Subcutaneous abdominal adipose tissue (tissue), 5 donors: Measurements from ENCODE around the gene IGSF21.

Experiments
- H3K27ac ChIP-seq: one replicate; pipeline ENCODE4 v1.7.0; 2013; ENCODE audit warnings: low read depth, mild to moderate bottlenecking, inconsistent platforms, low read length, moderate library complexity
- H3K27me3 ChIP-seq, 5 donors: one replicate each; pipeline ENCODE4 v1.7.0; 2013; ENCODE audit warnings: low read length in 5 of 5, inconsistent platforms in 1 of 5; ENCODE audit not compliant: control insufficient read depth in 5 of 5, insufficient read depth in 4 of 5
- H3K36me3 ChIP-seq, 5 donors: one replicate each; pipeline ENCODE4 v1.7.0; 2013; ENCODE audit warnings: low read length in 5 of 5; ENCODE audit not compliant: control insufficient read depth in 5 of 5, insufficient read depth in 5 of 5
- H3K4me1 ChIP-seq, 5 donors: one replicate each; pipeline ENCODE4 v1.7.0; 2013; ENCODE audit warnings: low read length in 5 of 5, mild to moderate bottlenecking in 3 of 5, moderate library complexity in 1 of 5; ENCODE audit not compliant: control insufficient read depth in 5 of 5, insufficient read depth in 5 of 5
- H3K4me3 ChIP-seq, 5 donors: one replicate each; pipeline ENCODE4 v1.7.0; 2013; ENCODE audit warnings: low read length in 5 of 5, low read depth in 1 of 5
- H3K9ac ChIP-seq, 5 donors: one replicate each; pipeline ENCODE4 v1.7.0; 2013; ENCODE audit warnings: low read length in 5 of 5, mild to moderate bottlenecking in 4 of 5, moderate library complexity in 3 of 5
- H3K9me3 ChIP-seq, 5 donors: one replicate each; pipeline ENCODE4 v1.7.0; 2013; ENCODE audit warnings: low read length in 5 of 5; ENCODE audit not compliant: control insufficient read depth in 5 of 5
- donor health status: healthy.
- donor health status: healthy.
- donor health status: healthy.
- donor health status: healthy.
- donor health status: healthy.

The IGSF21 gene

DNA sequence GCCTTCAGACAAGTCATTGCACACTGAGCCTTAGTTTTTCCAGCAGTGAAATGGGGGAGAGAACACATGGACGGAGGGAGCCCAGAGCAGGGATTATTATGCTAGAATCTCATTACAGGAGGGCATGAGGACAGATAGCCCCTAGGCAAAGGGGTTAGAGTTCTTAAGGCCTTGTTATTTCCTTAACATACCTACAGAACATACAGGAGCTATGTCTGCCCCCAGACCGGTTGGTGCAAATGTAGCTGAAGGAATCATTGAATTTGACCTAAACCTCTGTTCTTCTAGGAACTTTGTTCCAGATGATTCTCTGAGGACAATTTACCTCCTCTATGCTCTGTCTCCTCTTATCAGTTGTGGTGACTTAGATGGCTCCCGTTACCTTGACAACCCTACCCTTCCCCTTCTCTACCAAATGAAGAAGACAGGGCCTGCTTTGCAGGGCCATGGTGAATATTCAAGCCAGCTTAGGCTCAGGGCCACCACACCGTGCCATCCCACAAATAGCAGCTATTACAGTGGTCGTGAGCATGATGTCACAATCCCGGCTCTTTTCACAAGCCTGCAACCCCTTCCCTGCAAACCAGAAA is 156.9 kb downstream of the IGSF21 start:
- no peak overlapping the region for H3K27ac ChIP-seq
- H3K9ac ChIP-seq, result no peak overlapping the region
- H3K9me3 ChIP-seq, result no peaks in the 10 kb centered on the region
- no peaks in the 10 kb centered on the region for H3K4me1 ChIP-seq
- H3K36me3 ChIP-seq, result no peaks in the 10 kb centered on the region
- H3K4me3 ChIP-seq, result no peak overlapping the region
- H3K27me3 ChIP-seq, result peaks cover 5 to 29% (median 15%) of the 10 kb centered on the region in 5 donors

DNA sequence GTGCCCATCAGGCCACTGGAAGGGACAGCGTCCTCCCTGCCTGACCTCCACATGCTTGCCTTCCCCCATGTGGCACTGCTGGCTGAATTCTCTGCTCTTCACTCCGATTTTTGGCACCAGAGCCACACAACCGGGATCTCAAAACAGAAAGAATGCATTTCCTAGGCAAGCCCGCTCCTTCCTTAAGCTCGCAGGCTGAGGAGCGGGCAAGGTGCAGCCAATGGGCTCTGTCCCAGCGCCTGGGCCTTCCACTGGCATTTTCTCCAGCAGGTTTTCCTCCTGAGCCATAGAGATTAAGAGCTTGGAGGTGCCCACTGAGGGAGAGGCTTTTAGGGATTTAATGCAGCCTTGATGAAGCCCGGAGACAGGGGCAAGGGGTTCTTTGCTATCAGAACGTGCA is 158.0 kb downstream of the IGSF21 start:
- Histone ChIP-seq H3K9ac (no peak overlapping the region), H3K9me3 (no peaks in the 10 kb centered on the region), H3K36me3 (no peaks in the 10 kb centered on the region), H3K4me1 (no peaks in the 10 kb centered on the region), H3K27me3 (peaks cover 5 to 32% (median 12%) of the 10 kb centered on the region in 5 donors), H3K4me3 (no peak overlapping the region), H3K27ac (no peak overlapping the region)

DNA sequence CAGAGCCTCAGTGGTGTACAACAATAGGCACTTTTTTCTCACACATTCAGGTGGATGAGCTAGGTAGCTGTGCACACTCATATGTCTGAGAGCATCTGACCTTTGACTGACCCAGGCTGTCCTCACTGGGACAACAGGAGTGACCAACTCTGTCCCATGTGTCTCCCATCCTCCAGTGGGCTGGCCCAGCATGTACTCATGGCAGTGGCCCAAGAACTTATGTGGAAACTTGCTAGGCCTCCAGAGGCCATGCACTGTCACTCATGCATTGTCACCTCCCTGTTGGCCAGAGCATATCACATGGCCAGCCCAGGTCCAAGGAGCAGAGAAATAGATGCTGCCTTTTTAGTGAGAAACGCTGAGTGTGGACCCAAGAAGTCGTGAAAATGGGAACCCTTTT is 158.8 kb downstream of the IGSF21 start:
- no peaks in the 10 kb centered on the region for H3K4me1 ChIP-seq
- no peak overlapping the region for H3K27ac ChIP-seq
- no peaks in the 10 kb centered on the region for H3K9me3 ChIP-seq
- H3K9ac ChIP-seq, result no peak overlapping the region
- H3K36me3 ChIP-seq, result no peaks in the 10 kb centered on the region
- H3K27me3 ChIP-seq, result peaks cover 5 to 24% (median 12%) of the 10 kb centered on the region in 5 donors
- no peak overlapping the region for H3K4me3 ChIP-seq

DNA sequence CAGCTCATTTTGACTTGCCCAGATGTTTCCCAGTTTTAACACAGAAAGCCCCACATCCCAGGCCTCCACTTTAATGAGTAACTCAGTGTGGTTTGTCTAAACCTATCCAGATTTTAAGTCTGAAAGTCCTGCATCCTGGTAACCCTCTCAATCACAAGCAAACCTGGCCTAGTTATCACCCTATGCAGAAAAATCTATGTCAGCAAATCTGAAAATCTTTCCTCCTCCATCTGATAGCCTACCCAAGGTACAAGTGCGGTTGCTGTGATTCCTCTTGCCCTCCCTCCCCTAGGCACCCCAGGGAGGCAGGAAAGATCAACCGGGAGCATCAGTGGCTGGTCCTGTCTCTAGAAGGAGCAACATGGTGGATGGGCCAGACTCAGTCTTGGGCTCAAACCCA is 163.7 kb downstream of the IGSF21 start:
- no peaks in the 10 kb centered on the region for H3K4me1 ChIP-seq
- H3K4me3 ChIP-seq, result no peak overlapping the region
- H3K27ac ChIP-seq, result no peak overlapping the region
- H3K36me3 ChIP-seq, result no peaks in the 10 kb centered on the region
- no peak overlapping the region for H3K9ac ChIP-seq
- H3K27me3 ChIP-seq, result peaks cover 0 to 20% (median 13%) of the 10 kb centered on the region in 5 donors
- no peaks in the 10 kb centered on the region for H3K9me3 ChIP-seq

DNA sequence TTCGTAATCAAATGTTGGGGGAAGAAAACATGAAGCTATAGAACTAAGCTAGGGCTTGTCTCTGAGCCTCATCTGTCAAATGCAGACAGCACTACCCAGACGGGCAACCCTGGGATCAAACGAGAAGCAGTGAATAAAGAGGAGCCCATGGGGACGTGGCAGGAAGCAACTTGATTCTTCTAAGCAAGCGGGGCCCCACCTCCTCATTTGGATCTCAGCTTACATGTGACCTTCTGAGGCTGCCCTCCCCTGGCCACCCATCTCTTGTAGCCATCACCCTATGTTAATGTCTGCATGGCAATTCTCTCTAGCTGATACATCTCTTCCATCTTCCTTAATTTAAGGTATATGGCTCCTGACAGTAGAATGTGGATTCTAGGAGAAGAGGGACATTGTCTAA is 171.3 kb downstream of the IGSF21 start:
- no peak overlapping the region for H3K9ac ChIP-seq
- no peaks in the 10 kb centered on the region for H3K4me1 ChIP-seq
- no peaks in the 10 kb centered on the region for H3K36me3 ChIP-seq
- no peaks in the 10 kb centered on the region for H3K9me3 ChIP-seq
- H3K27ac ChIP-seq, result no peak overlapping the region
- H3K27me3 ChIP-seq, result peaks cover 9 to 55% (median 36%) of the 10 kb centered on the region in 5 donors
- H3K4me3 ChIP-seq, result no peak overlapping the region

DNA sequence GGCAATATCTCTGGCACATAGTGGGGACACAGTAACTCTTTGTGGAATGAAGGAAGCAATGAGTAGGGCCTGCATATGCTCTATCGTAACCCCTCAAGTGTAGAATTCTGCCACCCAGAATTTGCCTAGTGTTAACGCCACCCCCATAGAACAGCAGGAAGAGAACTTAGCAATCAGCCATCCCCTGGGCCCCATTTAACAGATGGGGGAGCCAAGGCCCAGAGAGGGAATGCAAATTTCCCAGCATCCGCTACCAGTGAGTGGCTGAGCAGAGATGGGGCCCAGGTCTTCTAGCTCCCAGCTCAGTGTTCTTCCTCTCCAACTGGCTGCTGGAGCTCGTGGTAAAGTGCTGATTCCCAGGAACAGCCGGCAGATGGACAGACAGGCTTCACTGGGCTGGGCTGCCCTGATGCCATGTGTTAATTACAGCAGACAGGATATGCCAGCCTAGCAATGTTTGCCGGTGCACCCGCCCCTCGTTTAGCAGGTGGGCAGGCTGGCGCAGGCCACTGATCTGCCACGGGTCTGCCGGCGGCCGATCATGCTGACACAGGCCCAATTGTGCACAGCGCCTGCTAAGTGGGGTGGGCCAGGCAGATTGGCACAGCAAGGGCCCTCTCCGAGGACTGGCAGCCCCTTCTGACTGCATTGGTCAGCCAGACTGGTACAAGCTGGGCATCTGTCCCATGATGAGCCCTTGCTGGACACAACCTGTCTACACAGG is 171.9 kb downstream of the IGSF21 start:
- Histone ChIP-seq H3K27me3 (peaks cover 12 to 60% (median 42%) of the 10 kb centered on the region in 5 donors), H3K4me3 (no peak overlapping the region), H3K27ac (no peak overlapping the region), H3K9me3 (no peaks in the 10 kb centered on the region), H3K36me3 (no peaks in the 10 kb centered on the region), H3K4me1 (no peaks in the 10 kb centered on the region), H3K9ac (no peak overlapping the region)

DNA sequence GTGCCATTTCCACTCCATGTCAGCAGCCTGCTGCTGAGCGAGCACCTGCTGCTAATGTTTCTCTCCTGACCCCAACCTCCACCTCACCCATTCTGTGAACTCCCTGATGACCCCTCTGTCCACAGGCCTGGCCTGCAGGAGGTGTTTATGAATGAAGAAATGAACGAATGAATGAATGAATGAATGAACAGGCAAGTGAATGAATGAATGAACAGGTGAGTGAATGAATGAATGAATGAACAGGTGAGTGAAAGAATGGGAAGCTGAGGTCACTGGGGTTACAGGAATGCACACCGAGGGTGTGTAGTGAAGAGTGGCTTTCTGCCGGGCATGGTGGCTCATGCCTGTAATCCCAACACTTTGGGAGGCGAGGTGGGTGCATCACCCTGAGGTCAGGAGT is 173.4 kb downstream of the IGSF21 start:
- Histone ChIP-seq H3K4me3 (no peak overlapping the region), H3K9me3 (no peaks in the 10 kb centered on the region), H3K27ac (no peak overlapping the region), H3K36me3 (no peaks in the 10 kb centered on the region), H3K9ac (no peak overlapping the region), H3K27me3 (peaks cover 15 to 65% (median 47%) of the 10 kb centered on the region in 5 donors), H3K4me1 (no peaks in the 10 kb centered on the region)

DNA sequence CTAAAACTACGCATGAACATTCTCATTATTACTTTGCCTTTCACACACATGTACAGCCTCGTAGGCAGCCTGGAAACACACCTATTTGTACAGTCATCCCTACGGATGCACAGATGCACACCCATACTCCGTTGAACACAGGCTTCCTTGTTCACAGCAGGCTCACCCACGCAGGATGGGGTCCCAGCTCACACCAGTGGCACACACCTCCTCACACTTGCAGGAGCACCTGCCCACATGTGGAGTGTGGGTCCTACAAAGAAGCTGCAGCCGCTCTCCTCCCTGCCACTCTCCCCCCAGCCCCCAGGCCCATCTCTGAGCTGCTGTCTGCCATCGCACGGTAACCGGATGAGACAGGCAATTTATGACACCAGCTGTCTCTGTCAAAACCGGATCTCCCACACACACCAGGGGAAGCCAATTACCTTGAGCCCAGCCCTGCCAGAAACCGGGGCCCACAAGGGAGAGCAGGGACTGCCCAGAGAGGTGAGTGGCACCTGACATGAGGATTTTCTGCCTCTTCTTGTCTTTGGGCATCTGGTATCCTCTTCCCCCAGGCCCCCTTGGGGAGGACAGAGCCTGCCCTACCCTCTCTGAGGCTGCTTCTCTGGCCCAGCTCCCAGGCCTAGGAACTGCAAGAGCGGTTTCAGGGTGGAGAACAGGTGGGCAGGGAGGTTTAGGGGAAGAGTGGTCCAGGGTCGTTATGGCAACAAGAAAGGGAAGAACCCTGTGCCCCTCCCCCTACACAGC is 175.4 kb downstream of the IGSF21 start:
- no peaks in the 10 kb centered on the region for H3K36me3 ChIP-seq
- H3K9ac ChIP-seq, result no peak overlapping the region
- peaks cover 15 to 65% (median 48%) of the 10 kb centered on the region in 5 donors for H3K27me3 ChIP-seq
- no peak overlapping the region for H3K4me3 ChIP-seq
- no peak overlapping the region for H3K27ac ChIP-seq
- no peaks in the 10 kb centered on the region for H3K4me1 ChIP-seq
- no peaks in the 10 kb centered on the region for H3K9me3 ChIP-seq

DNA sequence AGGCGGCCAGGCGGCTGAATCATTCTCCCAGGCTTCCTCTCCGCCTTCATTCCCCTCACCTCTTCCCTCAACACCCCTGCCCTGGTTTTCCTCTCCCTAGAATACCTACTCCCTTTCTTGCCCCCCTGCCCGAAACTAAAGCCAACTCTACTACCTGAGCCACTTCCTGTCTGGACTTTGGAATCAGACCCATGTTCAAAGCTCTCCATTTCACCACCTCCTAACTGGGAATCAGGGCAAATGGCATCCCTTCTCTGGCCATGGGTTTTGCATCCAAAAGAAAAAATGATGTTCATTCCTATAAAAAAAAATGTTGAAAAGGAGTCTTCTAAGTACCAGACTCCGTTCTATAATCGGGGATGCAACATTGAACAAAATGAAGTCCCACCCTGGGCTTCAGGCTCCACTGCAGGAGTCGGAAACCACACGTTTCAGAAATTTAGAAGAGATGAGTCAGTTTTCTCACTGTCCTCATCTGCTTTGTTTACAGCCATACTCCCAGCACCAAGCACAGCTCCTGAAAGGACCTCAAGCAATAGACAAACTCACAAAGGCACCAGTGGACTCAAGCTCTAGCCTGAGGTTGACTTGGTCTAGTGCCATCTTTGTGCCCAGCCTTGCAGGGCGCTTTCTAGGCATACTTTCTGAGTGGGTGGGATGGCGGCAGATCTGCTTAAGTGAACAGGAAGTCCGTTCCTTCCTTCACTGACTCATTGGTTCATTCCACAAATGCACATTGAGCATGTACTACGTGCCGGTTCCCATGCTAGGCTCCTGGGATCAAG is 176.2 kb downstream of the IGSF21 start:
- Histone ChIP-seq H3K4me1 (no peaks in the 10 kb centered on the region), H3K27me3 (peaks cover 15 to 65% (median 51%) of the 10 kb centered on the region in 5 donors), H3K36me3 (no peaks in the 10 kb centered on the region), H3K9me3 (no peaks in the 10 kb centered on the region), H3K9ac (no peak overlapping the region), H3K27ac (no peak overlapping the region), H3K4me3 (no peak overlapping the region)
